HCT116 (cell line): Measurements from ENCODE around the gene FAM221B. TPM values are rescaled to one million over a fixed set of nuclear protein-coding genes. Genes with fewer than 3 reads are reported as not detected.
A peak's percentile ranks its signal among the peaks of the same experiment; 100 is the strongest.

Experiments
- ATAC-seq: fragments of 200-7000 bp; cut with Tn5 transposase; 2 replicates; pipeline ENCODE4 v1.9.1; 2020; ENCODE audit warnings: mild to moderate bottlenecking, moderate library complexity
- BruUV-seq: library from RNA; stranded (reverse); fragments of 400-500 nt; replicated peaks from 2 replicates; lab custom pipeline; 2021; lab: Mats Ljungman, UMichigan
- CTCF ChIA-PET: fragments of 300-600 bp; sonication (Branson Sonifier 250); formaldehyde crosslinking; loops from one replicate; lab custom pipeline; 2021; ENCODE audit warnings: antibody characterized with exemption; lab: Charles Lee
- POLR2A ChIA-PET: fragments of 300-600, 350-600 bp; sonication (Branson Sonifier 250); formaldehyde crosslinking; loops from one replicate; lab custom pipeline; 2021; ENCODE audit warnings: antibody characterized with exemption; lab: Charles Lee
- RAD21 ChIA-PET, 2 experiments: fragments of 300-600 bp; sonication (Branson Sonifier 250); formaldehyde crosslinking; loops; one replicate each; lab custom pipeline; 2023; ENCODE audit warnings: low total read pairs in 2 of 2; ENCODE audit not compliant: uncharacterized antibody in 2 of 2, unreplicated experiment in 2 of 2, low non-redundant PET in 1 of 2; lab: Charles Lee
- DNase-seq: peaks from one replicate; pipeline ENCODE4 v3.0.0-alpha.2; 2010; ENCODE audit warnings: low read depth, low spot score
- H2AFZ ChIP-seq: fragments of 200-600 bp; shearing (Covaris generic), sonication (generic); 2 replicates; pipeline ENCODE4 v1.6.1; 2017; ENCODE audit warnings: low read depth, mixed run types, mixed read lengths, antibody characterized with exemption, low read length; ENCODE audit not compliant: poor library complexity, severe bottlenecking
- H3K27ac ChIP-seq: 2 replicates; pipeline ENCODE4 v1.5.1; 2012; ENCODE audit warnings: low read depth, low read length
- H3K27me3 ChIP-seq: fragments of 200-600 bp; sonication (generic); 2 replicates; pipeline ENCODE4 v1.6.1; 2016; ENCODE audit warnings: mixed run types, low read length, mixed read lengths; ENCODE audit not compliant: insufficient read depth
- H3K36me3 ChIP-seq, 2 experiments: fragments of 200-500 bp in 1 of 2; fragments of 200-600 bp in 1 of 2; sonication (Bioruptor generic) in 1 of 2; sonication (generic) in 1 of 2; 2 replicates each; pipeline versions ENCODE4 v1.5.1 to v1.6.1; 2014 to 2016; ENCODE audit warnings: low read length in 2 of 2, inconsistent platforms in 1 of 2, mixed read lengths in 1 of 2, mixed run types in 1 of 2; ENCODE audit not compliant: insufficient read depth in 2 of 2, control insufficient read depth in 1 of 2
- H3K4me1 ChIP-seq, 2 experiments: fragments of 200-600 bp in 1 of 2; sonication (generic) in 1 of 2; 2 replicates each; pipeline versions ENCODE4 v1.5.1 to v1.6.1; 2012 to 2017; ENCODE audit warnings: low read length in 2 of 2, inconsistent platforms in 1 of 2, mild to moderate bottlenecking in 1 of 2, mixed read lengths in 1 of 2, mixed run types in 1 of 2, moderate library complexity in 1 of 2; ENCODE audit not compliant: insufficient read depth in 2 of 2, control insufficient read depth in 1 of 2
- H3K4me2 ChIP-seq: fragments of 200-600 bp; sonication (generic); 2 replicates; pipeline ENCODE4 v1.6.1; 2017; ENCODE audit warnings: mixed run types, low read length, mixed read lengths
- H3K4me3 ChIP-seq, 2 experiments: fragments of 200-600 bp in 1 of 2; sonication (generic) in 1 of 2; replicated peaks in 1 of 2; 2 replicates each; pipeline ENCODE4 v1.5.1; 2011 to 2016; ENCODE audit warnings: low read length in 2 of 2, control low read depth in 1 of 2, low read depth in 1 of 2, mild to moderate bottlenecking in 1 of 2, mixed read lengths in 1 of 2, mixed run types in 1 of 2
- H3K79me2 ChIP-seq: fragments of 200-600 bp; sonication (generic); 2 replicates; pipeline ENCODE4 v1.6.1; 2017; ENCODE audit warnings: mild to moderate bottlenecking, mixed run types, low read length, moderate library complexity, mixed read lengths; ENCODE audit not compliant: insufficient read depth
- H3K9ac ChIP-seq: fragments of 200-600 bp; sonication (generic); 2 replicates; pipeline ENCODE4 v1.6.1; 2016; ENCODE audit warnings: low read length, mixed read lengths
- H3K9me2 ChIP-seq: fragments of 200-600 bp; sonication (generic), shearing (Covaris generic); 2 replicates; pipeline ENCODE4 v1.6.1; 2017; ENCODE audit warnings: mixed run types, mild to moderate bottlenecking, moderate library complexity; ENCODE audit not compliant: insufficient read depth
- H3K9me3 ChIP-seq, 2 experiments: fragments of 200-500 bp in 1 of 2; fragments of 200-600 bp in 1 of 2; sonication (Bioruptor generic) in 1 of 2; sonication (generic) in 1 of 2; 2 replicates each; pipeline ENCODE4 v1.6.1; 2014 to 2017; ENCODE audit warnings: low read length in 2 of 2, mixed read lengths in 2 of 2, inconsistent platforms in 1 of 2, low read depth in 1 of 2, mild to moderate bottlenecking in 1 of 2, mixed run types in 1 of 2, moderate library complexity in 1 of 2; ENCODE audit not compliant: control insufficient read depth in 1 of 2, insufficient read depth in 1 of 2
- H4K20me1 ChIP-seq: fragments of 200-600 bp; sonication (generic), shearing (Covaris generic); 2 replicates; pipeline ENCODE4 v1.6.1; 2017; ENCODE audit warnings: mixed run types, mild to moderate bottlenecking, moderate library complexity; ENCODE audit not compliant: insufficient read depth
- CBX3 ChIP-seq: IDR thresholded peaks from 2 replicates; pipeline ENCODE4 v1.6.1; 2012; ENCODE audit warnings: low read depth
- CEBPB ChIP-seq: IDR thresholded peaks from 2 replicates; pipeline ENCODE4 v1.6.1; 2012; ENCODE audit warnings: low read depth
- ELF1 ChIP-seq: IDR thresholded peaks from 2 replicates; pipeline ENCODE4 v1.6.1; 2012; ENCODE audit warnings: low read depth, borderline replicate concordance
- POLR2A ChIP-seq: IDR thresholded peaks from 2 replicates; pipeline ENCODE4 v1.7.0; 2011; ENCODE audit warnings: borderline replicate concordance; ENCODE audit not compliant: insufficient read depth, insufficient read length; ENCODE audit errors: extremely low read depth
- POLR2AphosphoS5 ChIP-seq: IDR thresholded peaks from 2 replicates; pipeline ENCODE4 v1.6.1; 2011; ENCODE audit warnings: mild to moderate bottlenecking, low read depth, low read length, moderate library complexity
- RAD21 ChIP-seq: IDR thresholded peaks from 2 replicates; pipeline ENCODE4 v1.6.1; 2012; ENCODE audit warnings: low read depth, mild to moderate bottlenecking
- REST ChIP-seq: IDR thresholded peaks from 2 replicates; pipeline ENCODE4 v1.6.1; 2012; ENCODE audit warnings: low read depth
- SIN3A ChIP-seq: IDR thresholded peaks from 2 replicates; pipeline ENCODE4 v1.6.1; 2012; ENCODE audit warnings: low read depth
- TCF7L2 ChIP-seq: IDR thresholded peaks from 2 replicates; pipeline ENCODE4 v1.7.0; 2011; ENCODE audit warnings: borderline replicate concordance, inconsistent platforms; ENCODE audit not compliant: insufficient read depth, insufficient read length; ENCODE audit errors: extremely low read depth
- YY1 ChIP-seq: IDR thresholded peaks from 2 replicates; pipeline ENCODE4 v1.6.1; 2011; ENCODE audit warnings: low read length, low read depth, moderate library complexity, mild to moderate bottlenecking; ENCODE audit not compliant: insufficient replicate concordance; ENCODE audit errors: extremely low read depth
- ZFX ChIP-seq: fragments of 450-650 bp; IDR thresholded peaks from 2 replicates; pipeline ENCODE4 v1.6.1; 2017
- ZNF274 ChIP-seq: fragments of 200-500 bp; sonication (Bioruptor generic); IDR thresholded peaks from 2 replicates; pipeline ENCODE4 v1.6.1; 2014; ENCODE audit warnings: mild to moderate bottlenecking, low read depth, low read length, inconsistent platforms
- intact Hi-C: fragments of 100-400 bp; cut with micrococcal nuclease; formaldehyde crosslinking; loops from 2 replicates; pipeline ENCODE4 v1.10.0; 2022
- total RNA-seq: library from RNA; stranded (reverse); gene quantifications from one replicate; pipeline ENCODE4 v1.2.1, GENCODE V29; 2021; ENCODE audit not compliant: unreplicated experiment

Gene FAM221B
- total RNA-seq, 1 experiment from 2014 or later = not detected

DNA sequence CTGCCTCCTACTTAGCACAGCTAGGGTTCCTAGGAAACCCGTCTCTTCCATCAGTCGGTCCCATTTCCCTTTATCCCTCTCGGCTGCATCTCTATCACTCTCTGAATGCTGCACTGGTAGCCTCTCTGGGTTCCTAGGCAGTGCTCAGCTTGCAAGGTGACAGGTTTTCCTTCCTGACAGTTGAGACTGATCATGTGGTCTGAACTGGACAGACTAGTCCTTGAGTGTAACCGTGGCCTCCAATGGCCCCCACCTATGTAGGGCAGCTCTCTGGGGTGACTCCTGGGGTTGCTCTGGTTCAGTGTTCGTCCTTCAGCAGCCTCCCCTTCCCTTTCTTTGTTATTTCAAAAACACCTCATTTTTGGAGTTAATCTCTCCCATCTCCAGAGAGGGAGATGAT lies 4.3 kb upstream of the FAM221B start:
- Histone ChIP-seq H3K4me1 (peaks cover 3 to 25% of the 10 kb centered on the region in 2 experiments; a peak in 3 of 4 replicates), H3K36me3 (no peaks in the 10 kb centered on the region)
- no peak for ATAC-seq
- TF ChIP-seq POLR2A = no peak
- TF ChIP-seq, all 23 proteins: peak for 0
- H3K9me3 ChIP-seq = no peaks in the 10 kb centered on the region
- H3K9me2 ChIP-seq = no peaks in the 10 kb centered on the region
- H3K27ac ChIP-seq = no peak overlapping the region
- intact Hi-C loops = no loop called here
- ChIA-PET POLR2A (no interaction called here), CTCF (no interaction called here), RAD21 (no interaction called here)
- BruUV-seq = no TSS peak
- H3K79me2 ChIP-seq = no peaks in the 10 kb centered on the region
- H3K4me2 ChIP-seq = no peak overlapping the region
- no peak overlapping the region for H2AFZ ChIP-seq
- no peaks in the 10 kb centered on the region for H4K20me1 ChIP-seq
- no peaks in the 10 kb centered on the region for H3K27me3 ChIP-seq
- DNase-seq = no peak
- H3K4me3 ChIP-seq = no peak overlapping the region
- H3K9ac ChIP-seq = no peak overlapping the region

- TF ChIP-seq ZFX (no peak), ZNF274 (no peak)
- TF ChIP-seq, all 23 proteins: peak for 0
- H3K9me2 ChIP-seq = no peaks in the 10 kb centered on the region
- intact Hi-C loops = no loop called here
Observed at GRCh38 chr9:35831040-35831439, 2.5 kb upstream of the FAM221B start.

DNA sequence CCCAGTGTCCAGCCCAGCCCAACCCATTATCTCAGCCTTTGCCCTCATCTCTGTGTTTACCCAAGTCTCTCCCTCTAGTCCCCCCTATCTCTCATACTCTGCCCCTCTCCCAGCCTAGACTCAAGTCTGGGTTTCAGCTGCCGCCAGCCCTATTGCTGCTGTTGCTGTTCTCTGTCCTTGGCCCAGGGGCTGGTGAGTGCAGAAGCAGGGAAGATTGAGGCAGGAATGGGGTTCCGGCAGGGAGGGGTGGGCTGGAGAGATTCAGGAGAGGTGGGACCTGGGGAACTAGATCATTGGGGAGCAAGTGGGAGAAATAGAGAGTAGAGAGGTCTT lies 1.2 kb upstream of the FAM221B start:
- intact Hi-C loops = no loop called here
- Histone ChIP-seq H3K9me2 (no peaks in the 10 kb centered on the region), H3K79me2 (no peaks in the 10 kb centered on the region), H2AFZ (no peak overlapping the region), H3K27ac (peak overlapping the region; percentile 26; the same call in 1 of the 2 replicates), H3K4me3 (peak overlapping the region; percentile 61 to 70), H3K9ac (peak overlapping the region; percentile 67), H3K9me3 (no peaks in the 10 kb centered on the region), H3K4me2 (peak overlapping the region; percentile 94), H3K36me3 (no peaks in the 10 kb centered on the region), H4K20me1 (no peaks in the 10 kb centered on the region), H3K4me1 (peaks cover 3 to 30% of the 10 kb centered on the region in 2 experiments; a peak in 3 of 4 replicates), H3K27me3 (no peaks in the 10 kb centered on the region)
- DNase-seq (no peak), ATAC-seq (no peak)
- BruUV-seq = no TSS peak
- CTCF ChIA-PET = no interaction called here
- POLR2A ChIA-PET = no interaction called here
- RAD21 ChIA-PET = no interaction called here
- TF ChIP-seq ZNF274 (no peak), YY1 (no peak), TCF7L2 (no peak), CEBPB (no peak), ELF1 (no peak), RAD21 (no peak), SIN3A (no peak), CBX3 (no peak), REST (no peak), POLR2AphosphoS5 (no peak)

More at GRCh38 chr9:35831040-35831439, 2.5 kb upstream of the FAM221B start:
- no peaks in the 10 kb centered on the region for H3K27me3 ChIP-seq
- no peak overlapping the region for H2AFZ ChIP-seq
- H3K79me2 ChIP-seq = no peaks in the 10 kb centered on the region
- no peak overlapping the region for H3K27ac ChIP-seq
- ChIA-PET RAD21 (no interaction called here), CTCF (no interaction called here), POLR2A (no interaction called here)
- H3K36me3 ChIP-seq = no peaks in the 10 kb centered on the region
- H4K20me1 ChIP-seq = no peaks in the 10 kb centered on the region
- ATAC-seq = no peak
- peaks cover 3 to 30% of the 10 kb centered on the region in 2 experiments; a peak in 3 of 4 replicates for H3K4me1 ChIP-seq
- H3K9ac ChIP-seq = no peak overlapping the region
- DNase-seq = no peak
- BruUV-seq = no TSS peak
- no peaks in the 10 kb centered on the region for H3K9me3 ChIP-seq
- no peak overlapping the region for H3K4me3 ChIP-seq
- no peak overlapping the region for H3K4me2 ChIP-seq
